Erythroblast (primary cell): ENCODE data around the gene DPP7.

Experiments used
- GATA1 ChIP-seq: IDR thresholded peaks from 2 replicates; pipeline ENCODE4 v1.6.1; 2011; ENCODE audit warnings: low read depth, mild to moderate bottlenecking, control low read depth, low read length, moderate library complexity
- POLR2A ChIP-seq: IDR thresholded peaks from 2 replicates; pipeline ENCODE4 v1.6.1; 2011; ENCODE audit warnings: mild to moderate bottlenecking, low read length

- no peak for TF ChIP-seq POLR2A
- no peak for TF ChIP-seq GATA1
These were observed 43.3 kb upstream of the DPP7 start for GRCh38 chr9:137157618-137158415.
